Stimulated activated CD8-positive, alpha-beta memory T cell treated with anti-CD3 and anti-CD28 coated beads, Interleukin-15, amount 100 ng/mL, for 48 hours (primary cell): ENCODE measurements around the gene CRHR2.

ENCODE experiments used
- DNase-seq, 2 donors: peaks; one replicate each; pipeline ENCODE4 v3.0.0-alpha.2; 2020; ENCODE audit warnings: low read depth in 2 of 2

Gene CRHR2

DNA sequence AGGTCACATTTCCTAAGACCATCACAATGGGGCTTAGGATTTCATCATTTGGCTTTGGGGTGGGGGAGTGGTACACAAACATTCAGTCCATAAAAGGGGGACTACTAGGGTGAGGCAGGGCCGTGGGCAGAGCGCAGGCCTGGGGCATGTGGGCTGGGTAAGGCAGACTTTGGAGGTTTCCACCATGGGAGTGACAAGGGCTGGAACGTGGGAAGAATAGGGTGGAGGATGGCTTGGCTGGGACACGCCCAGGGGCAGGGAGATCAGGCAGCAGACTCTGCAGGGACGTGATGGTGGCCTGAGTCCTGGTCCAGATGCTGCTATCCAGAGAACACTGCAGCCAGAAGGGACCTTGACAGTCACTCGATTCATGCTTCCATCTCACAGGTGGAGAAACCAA, 24.7 kb upstream of the CRHR2 start:
- no peak for DNase-seq

DNA sequence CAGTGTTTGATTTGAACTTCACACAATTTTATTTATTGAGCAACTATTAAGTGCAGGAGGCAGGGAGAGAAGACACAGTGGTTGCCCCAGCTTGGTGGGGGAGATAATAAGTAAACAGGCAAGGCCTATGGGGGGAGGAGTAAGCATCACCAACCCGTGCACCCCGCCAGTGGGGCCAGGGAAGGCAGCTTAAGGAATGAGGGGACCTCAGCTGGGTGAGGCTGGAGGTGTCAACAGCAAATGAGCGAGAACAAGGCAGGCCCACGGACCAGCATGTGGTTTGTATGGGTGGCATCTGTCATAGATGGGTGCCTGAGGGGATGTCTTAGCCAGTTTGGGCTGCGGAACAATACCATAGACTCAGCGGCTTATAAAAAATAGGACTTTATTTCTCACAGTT, 24.1 kb upstream of the CRHR2 start:
- DNase-seq = no peak

DNA sequence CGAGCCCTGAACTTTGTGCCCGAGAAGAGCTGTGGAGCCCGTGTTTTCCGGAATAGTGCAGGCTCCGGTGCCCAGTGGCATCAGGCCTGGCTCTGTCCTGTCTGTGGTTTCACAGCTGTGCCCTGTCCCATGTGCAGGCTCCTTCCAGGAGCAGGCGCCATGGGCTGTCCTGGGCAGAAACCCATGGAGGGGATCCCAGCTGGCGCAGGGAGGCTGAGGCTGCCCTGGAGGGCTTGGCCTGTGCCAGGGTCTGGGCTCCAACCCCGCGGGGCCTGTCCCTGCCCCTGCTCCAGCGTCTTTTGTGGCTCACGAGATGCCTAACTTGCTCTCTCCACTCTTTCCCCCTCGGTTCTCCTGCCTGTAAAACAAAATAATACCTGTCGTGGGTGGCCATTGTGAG, 23.3 kb upstream of the CRHR2 start:
- DNase-seq = no peak

DNA sequence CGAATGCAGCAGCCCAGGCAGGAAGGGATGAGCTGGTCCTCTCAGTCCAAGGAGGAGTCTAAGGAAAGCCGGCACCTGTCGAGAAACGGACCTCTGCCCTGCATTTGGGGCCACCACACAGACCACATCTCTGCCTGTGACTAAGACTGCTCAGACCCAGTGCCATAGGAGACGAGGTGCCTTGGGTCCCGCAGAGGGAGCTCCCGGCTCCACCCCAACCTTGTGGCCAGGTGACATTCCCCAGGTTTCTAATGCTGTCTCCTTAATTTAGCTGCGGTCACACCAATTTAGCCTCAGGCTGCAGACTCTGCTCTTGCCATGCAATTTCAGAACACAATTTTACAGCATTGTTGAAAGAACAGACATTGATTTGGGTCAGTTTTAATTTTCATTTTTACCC, 22.8 kb upstream of the CRHR2 start:
- no peak for DNase-seq

DNA sequence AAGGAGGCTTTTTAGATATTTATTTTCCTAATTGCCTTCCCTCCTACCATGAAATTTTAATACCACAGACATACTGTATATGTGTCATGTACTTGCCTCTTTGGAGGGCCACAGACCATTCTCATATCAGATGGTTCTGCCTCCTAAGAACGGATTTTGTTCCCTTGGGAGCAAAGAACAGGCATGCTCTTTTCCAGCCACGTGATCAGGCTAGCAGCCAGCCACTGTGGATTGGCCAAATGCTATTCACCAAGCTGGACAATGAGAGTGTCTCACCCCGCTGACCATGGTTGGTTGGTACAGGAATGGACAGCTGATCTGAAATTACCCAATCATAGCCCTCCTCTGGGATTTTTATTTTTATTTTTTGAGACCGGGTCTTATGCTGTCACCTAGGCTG, 21.5 kb upstream of the CRHR2 start:
- DNase-seq = no peak

DNA sequence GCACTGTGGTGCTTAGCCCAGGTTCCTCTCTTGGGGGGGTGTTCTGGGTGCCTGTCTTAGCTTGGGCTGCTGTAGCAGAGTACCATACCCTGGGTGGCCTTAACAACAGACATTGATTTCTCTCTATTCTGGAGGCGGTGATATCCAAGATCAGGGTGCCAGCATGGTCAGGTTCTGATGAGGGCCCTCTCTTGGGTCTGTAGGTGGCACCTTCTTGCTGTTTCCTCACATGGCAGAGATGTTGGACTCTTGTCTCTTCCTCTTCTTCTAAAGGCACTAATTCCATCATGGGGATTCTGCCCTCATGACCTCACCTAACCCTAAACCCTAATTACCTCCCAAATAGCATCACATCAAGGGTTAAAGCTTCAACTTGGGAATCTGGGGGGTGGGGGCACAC, 19.9 kb upstream of the CRHR2 start:
- no peak for DNase-seq

GRCh38 chr7:30700941-30701340, 18.7 kb upstream of the CRHR2 start:
- no peak for DNase-seq

DNA sequence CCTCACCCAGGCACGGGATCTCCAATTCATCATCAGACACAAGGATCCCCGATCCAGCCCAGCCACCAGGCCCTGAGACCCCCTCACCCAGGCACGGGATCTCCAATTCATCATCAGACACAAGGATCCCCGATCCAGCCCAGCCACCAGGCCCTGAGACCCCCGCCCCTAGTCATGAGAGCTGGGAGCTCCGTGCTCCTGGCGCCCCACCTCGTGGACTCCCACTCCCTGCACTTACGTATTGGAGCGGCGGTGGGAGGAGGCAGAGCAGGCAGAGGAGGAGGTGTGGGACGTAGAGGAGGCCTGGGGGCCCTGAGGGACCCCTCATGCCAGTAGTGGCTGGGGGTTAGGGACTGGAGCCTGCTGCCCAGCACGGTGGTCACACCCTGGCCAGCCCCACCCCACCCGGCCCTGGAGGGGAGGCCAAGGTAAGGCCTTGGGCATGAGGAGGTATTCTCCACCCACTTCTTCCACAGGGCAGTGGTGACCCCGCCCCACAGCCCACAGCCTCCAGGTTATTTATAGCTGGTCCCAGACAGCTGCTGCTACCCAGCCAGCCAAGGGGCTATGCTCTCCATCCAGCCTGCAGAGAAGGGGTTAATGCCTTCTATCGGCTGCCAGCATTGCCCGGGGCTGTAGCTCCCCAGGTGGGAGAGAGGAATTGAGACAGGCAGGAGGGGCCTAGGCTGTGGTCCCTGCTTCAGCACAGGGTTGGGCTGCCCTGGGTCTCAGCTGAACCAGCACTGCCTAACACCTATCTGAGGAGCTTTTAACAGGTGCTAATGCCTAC, 17.6 kb upstream of the CRHR2 start:
- DNase-seq = no peak

DNA sequence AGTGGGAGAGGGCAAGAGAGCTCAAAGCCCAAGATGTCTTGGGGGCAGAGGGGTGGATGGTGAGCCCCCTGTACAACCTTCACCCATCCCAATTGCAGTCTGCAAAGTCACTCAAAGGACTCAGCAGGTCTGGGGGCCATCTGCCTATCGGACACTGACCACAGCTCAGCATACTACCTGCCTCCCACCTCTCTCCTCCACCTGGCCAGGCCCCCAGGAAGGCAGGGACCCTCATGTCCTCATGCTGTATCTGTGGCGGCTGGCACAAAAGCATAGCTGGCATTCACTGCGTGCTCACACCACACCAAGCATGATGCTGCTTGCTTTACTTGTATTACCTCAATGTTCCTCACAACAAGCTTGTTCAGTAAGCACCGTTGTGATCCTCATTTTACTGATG, 16.2 kb upstream of the CRHR2 start:
- no peak for DNase-seq

DNA sequence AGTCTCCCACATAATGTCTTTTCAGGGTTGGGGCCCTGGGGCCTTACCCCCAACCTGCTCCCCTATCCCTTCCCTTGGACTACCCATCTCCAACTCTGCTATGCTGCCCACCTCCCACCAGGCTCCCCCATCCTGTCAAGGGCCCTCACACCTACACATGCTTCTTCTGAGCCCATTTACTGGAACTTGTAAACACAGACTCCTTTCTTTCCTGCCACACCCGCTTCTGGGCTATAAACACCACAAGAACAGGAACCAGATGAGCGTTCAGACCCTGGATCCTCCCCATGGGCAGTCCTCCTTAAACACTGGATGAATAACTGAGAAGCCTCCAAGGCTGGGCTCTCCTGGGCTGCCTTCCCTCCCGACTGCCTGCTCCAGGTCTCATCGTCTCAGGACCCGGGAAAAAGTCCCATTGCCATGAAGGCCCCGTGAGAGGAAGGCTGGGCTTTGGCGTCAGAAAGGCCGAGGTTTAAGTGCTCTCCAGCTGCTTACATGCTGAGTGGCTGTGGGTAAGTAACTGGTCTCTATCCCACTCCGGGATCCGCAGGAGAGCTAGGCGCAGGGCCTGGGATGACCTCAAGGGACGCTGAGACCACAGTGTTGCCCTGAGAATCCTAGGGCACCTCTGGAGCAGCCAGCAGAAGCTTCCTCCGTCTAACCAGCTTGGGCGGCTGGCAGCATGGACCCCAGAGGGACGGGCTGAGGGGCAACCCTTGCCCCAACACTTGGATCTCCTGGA, 15.6 kb upstream of the CRHR2 start:
- DNase-seq = no peak

- DNase-seq = no peak
Measured at GRCh38 chr7:30694774-30695721, 12.8 kb upstream of the CRHR2 start.

GRCh38 chr7:30694218-30694745, 12.0 kb upstream of the CRHR2 start:
- DNase-seq = no peak

DNA sequence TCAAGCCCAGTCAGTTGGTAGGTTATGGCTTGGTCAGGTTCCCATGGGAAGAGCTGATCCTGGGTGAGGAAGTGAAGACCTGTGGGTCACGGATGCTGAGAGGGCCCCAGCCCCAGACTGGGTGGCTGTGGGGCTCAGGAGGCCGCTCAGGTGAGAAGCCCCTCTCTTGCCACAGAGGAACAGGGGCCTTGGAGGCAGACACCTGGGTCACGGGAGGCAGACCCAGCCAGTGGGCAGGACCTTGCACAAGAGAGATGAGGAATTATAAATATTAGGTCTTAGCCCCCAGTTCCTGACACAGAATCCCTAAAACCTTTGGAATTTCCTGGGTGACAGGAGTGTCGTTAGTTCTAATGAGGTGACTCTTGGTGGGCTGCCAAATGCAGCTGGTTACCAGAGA, 10.6 kb upstream of the CRHR2 start:
- no peak for DNase-seq

- DNase-seq = no peak
Measured at GRCh38 chr7:30692438-30692837, 10.2 kb upstream of the CRHR2 start.

DNA sequence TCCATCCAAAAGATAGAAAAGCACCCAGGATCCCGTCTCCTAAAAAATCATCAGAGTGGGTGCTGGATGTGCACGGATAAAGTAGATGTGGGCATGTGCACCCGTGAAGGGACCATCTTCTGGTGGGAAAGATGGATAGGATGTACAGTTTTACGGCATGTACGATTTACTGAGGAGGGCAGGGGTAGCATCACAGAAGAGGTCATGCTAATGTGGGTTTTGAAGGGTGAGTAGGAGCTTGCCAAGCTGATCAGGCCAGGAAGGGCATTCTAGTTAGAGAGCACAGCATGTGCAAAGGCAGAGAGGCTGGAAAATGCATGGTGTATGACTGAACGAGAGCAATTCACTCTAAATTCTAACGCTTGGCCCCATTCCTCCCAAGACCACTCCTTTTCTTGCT, 7.8 kb upstream of the CRHR2 start:
- no peak for DNase-seq

DNA sequence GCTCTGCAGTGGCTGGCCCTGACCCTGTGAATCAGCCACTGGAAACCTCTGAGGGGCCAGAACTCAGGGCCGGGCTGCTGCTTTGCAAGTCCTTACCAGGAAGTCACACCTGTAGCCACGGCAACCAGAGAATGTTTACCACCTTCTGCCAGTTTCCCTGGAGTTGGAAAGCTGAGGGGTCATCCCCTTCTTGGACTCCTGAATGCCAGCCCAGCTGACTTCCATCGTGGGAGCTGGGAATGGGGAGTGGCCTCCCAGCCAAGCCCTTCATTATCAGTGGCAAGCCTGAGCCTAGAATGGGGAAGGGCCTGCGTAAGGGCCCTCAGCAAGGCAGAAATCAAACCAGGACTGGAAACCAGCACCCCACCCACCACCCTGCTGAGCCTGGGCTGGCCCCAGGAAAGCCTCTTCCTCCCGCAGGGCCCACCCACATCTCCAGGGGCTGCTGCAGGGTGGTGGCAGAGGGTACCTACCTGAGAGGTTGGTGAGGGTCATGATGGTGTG, 6.5 kb upstream of the CRHR2 start:
- no peak for DNase-seq

DNA sequence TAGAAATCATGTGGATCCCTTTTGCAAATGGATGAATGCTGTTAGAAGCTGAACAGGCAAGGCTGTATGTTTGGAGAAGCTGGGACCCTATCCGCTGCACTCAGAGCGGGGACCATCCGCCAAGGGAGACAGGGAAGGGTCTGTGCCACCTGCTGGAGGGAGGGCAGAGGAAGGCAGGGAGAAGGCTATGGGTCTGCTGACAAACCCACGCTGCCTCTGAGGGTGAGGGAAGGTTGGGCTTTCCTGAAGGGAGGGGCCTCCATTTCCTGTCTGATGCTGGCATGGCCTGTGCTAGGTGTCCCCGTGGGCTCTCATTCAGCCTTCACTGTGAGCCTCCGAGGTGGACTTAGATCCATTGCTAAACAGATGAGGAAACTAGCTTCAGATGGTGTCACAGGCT, 5.3 kb upstream of the CRHR2 start:
- DNase-seq = no peak

DNA sequence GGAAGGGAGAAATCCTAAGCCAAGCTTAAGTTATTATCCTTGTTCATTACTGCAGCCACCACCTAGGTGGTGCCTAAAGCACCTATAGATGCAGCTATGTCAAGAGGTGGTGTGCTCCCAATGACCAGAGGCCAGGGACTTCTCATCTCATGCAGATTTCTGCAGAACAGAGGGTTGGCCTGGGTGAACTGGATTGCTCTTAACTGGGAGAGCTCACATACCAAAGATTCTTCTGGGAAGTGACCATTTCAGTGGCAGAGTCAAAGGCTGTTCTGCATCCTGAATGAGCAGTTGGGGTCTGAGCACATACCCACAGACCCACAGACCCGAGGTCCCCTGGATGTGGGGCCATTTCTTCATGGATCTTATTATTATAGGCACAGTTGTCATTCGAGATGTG, 2.1 kb upstream of the CRHR2 start:
- no peak for DNase-seq

DNA sequence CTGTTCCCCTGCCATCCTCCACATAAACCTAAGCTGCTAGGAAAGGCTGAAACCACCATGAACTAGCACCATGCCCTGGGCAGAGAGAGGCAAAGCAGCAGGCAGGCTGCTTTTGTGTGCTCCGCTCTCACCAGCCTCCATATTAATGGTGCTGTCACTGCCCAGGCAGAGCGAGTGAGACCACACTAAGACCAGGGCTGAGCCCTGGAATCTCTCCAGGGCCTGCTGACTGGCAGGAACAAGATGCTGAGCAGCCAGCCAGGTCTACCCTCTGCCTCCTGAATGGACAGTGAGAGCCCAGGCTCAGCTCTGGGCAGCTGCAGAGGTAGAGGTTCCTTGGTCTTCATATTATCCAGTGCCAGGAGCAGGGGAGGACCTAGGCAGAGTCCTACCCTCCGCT, 1.6 kb upstream of the CRHR2 start:
- DNase-seq = no peak

DNA sequence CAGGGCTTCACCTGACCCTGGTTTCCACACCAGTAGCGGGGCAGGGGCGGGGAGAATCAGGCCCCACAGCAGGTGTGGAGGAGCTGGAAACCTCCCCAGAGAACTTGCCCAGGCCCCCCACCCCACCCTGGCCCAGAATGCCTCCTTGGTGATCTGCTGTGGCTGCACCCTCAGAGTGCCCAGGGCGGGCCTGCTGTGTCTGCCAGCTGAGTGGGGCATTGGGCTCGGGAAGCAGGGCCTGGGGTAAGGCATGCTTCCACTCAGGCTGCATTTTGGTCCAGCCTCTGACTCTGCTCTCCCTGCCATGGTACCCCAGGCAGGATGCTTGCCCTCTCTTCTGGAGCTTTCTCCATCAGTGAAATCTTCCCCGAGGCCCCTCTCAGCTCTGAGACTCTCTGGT, 1.1 kb upstream of the CRHR2 start:
- no peak for DNase-seq

DNA sequence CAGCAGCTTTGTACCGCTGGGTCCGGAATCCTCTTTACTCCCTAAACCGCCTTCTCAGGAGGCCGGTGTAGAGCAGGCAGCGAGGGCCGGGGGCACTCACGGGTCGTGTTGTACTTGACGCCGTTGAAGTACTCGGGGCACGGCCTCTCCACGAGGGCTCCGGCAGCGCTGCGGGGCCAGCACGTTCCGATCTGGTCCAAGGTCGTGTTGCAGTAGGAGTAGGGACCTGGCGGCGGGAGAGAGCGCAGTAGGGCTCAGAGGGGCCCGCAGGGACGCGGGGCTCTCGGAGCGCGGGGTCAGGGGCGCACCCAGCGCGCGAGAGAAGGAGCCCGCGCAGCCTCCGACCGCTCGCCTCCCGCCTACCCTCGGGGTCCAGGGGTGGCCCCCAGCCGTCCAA, 443 bp downstream of the CRHR2 start:
- no peak for DNase-seq

GRCh38 chr7:30681331-30681797, 892 bp downstream of the CRHR2 start:
- DNase-seq = no peak
